Dermis blood vessel endothelial cell (primary cell): ENCODE data around the gene DUSP9. TPM values are rescaled to one million over a fixed set of nuclear protein-coding genes. Genes with fewer than 3 reads are reported as not detected.
"Not testable (repeated sequence)": the region's sequence is repeated elsewhere in the genome, so short reads cannot be mapped to it uniquely, and the experiment has no call there.

Experiments used
- DNase-seq: peaks from one replicate; pipeline ENCODE4 v3.0.0; 2010
- total RNA-seq: library from RNA; depleted of rRNA; stranded (reverse); fragments of >200 nt; gene quantifications from 2 replicates; pipeline ENCODE4 v1.2.3, GENCODE V29; 2014

DUSP9 gene
- total RNA-seq, 1 donor from 2014 or later, result 0.17 TPM

DNA sequence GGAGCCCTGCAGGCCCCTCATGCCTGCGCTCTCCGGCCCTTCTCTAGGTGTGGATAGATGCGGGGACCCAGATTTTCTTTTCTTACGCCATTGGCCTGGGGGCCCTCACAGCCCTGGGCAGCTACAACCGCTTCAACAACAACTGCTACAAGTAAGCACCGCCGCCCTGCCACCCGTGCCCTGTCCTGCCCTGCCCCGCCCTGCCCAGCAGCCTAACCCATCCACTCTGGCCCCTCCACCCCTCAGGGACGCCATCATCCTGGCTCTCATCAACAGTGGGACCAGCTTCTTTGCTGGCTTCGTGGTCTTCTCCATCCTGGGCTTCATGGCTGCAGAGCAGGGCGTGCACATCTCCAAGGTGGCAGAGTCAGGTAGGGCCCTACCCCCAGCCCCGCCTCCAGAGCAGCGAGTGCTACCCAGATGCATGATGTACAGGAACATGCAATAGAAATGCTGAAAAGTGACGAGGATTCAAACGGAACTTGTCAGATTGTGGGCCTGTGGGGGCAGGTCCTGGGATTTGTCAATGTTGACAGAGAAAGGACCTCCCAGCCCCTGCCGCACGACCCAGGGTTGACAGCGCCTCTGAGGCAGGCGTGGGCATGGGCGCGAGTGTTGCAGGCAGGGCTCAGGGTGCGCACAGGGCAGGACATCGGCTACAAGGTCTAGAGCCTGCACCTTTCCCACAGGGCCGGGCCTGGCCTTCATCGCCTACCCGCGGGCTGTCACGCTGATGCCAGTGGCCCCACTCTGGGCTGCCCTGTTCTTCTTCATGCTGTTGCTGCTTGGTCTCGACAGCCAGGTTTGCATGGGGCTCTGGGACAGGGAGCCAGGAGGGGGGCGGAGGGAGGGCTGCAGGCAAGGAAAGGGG is 46.4 kb downstream of the DUSP9 start:
- no peak for DNase-seq

DNA sequence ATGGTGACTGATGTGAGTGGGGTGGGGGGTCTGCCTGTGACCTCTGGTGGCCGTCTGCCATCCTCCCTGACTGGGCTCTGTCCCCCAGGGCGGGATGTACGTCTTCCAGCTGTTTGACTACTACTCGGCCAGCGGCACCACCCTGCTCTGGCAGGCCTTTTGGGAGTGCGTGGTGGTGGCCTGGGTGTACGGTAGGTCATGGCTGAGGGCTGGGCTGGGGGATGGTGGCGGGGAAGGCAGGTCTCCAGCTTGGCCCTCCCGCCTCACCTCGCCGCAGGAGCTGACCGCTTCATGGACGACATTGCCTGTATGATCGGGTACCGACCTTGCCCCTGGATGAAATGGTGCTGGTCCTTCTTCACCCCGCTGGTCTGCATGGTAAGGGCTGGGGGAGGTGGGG is 47.3 kb downstream of the DUSP9 start:
- DNase-seq, result not testable (repeated sequence)

DNA sequence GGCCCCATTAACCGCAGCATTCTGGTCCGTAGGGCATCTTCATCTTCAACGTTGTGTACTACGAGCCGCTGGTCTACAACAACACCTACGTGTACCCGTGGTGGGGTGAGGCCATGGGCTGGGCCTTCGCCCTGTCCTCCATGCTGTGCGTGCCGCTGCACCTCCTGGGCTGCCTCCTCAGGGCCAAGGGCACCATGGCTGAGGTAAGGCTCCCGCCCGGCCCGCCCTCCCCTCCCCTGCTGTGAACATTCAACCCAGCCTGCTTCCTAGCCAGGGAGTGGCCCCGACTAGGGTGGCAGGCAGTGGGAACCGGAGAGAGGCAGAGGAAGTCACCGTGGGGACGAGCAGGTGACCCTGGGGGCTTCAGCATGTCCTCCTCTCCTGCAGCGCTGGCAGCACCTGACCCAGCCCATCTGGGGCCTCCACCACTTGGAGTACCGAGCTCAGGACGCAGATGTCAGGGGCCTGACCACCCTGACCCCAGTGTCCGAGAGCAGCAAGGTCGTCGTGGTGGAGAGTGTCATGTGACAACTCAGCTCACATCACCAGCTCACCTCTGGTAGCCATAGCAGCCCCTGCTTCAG is 47.8 kb downstream of the DUSP9 start:
- DNase-seq, result no peak

DNA sequence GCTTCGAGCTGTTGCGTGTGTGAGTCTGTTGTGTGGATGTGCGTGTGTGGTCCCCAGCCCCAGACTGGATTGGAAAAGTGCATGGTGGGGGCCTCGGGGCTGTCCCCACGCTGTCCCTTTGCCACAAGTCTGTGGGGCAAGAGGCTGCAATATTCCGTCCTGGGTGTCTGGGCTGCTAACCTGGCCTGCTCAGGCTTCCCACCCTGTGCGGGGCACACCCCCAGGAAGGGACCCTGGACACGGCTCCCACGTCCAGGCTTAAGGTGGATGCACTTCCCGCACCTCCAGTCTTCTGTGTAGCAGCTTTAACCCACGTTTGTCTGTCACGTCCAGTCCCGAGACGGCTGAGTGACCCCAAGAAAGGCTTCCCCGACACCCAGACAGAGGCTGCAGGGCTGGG is 49.1 kb downstream of the DUSP9 start:
- no peak for DNase-seq

DNA sequence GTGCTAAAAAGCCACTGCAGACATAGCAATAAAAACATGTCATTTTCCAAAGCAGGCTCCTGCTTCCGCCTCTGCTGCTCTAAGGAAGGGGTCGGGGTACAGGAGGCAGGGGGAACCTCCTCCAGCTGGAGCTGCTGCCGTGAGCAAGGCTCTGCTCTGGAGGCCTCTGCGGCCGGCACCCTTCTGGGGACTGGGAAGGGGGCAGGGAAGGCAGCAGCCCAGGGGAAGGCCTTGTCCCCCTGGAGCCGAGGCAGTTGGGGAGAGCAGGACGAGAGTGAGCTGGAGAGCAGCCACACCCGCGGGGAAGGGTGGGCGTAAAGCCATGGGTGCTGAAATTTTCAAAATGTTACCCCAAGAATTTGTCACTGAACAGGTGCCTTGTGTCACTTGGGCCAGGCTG is 49.5 kb downstream of the DUSP9 start:
- DNase-seq, result not testable (repeated sequence)

DNA sequence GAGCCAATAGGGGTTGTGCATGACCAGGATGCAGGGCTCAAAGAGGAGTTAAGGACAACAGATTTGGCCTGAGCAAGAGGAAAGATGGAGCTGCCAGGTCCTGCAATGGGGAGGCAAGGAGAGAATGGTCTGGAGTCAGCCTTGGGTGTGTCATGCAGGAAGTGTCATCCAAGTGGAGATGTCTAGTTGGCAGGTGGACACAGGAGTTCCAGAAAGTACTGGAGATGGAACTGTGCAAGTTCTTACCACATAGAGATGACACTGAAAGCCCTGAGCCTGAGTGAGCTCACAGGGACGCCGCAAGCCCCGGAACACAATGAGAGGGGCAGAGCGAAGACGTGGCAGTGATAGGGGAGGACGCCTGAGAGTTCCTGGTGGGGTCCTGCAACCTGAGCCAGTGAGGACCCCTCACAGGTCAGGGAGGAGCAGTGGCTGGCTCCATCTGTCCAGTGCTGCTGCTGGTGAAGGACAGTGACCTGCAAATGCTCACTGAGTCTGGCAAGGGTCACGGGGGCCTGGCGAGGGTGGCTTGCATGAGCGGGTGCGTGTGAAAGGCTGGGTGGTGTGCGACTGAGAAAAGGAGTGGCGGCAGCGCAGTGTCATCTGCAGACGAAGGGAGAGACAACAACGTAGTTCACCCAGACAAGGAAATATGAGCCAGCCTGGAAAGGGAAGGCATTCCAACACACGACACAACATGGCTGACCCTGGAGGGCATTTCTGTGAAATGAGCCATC is 50.2 kb downstream of the DUSP9 start:
- DNase-seq, result not testable (repeated sequence)

DNA sequence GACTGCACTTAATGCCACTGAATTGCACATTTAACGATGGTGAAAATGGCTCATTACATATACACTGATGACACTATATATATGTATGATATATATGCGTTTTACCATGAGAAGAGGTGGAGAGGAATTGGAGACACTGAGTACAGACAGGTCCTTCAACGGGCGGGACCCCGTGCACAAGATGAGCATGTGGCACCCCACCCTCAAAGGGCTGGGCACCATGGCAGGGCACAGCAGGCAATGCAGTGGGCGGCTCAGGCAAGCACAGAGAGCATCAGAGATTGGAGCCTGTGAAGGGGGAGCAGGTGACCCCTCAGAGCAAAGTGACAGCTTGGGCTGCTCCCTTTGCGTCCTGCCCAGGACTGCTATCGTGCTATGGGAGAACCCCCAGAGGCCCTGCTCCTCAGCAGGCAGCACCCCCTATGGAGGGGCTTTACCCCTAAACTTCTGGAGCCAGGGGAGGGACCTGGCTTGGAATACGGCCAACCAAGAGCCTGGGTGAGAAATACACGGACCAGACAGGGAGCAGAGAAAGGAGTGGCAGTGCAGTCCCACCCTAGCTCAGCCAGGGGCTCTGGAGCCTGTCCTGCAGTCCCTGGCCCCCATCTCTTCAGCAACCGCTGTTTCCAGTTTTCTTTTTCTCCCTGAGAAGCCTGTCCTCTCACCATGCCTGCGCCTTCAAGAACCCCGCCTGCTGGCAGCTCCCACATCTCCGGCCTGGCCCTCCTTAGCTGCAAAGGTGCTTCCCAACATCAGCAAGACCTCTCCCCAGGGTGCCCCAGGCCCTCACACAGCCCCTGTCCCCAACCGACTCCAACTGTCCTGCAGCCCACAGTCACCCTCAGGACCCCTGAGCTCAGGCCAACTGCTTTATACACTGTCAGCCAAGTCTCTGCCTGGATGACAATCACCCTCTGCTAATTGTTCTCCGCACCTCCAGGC is 51.2 kb downstream of the DUSP9 start:
- DNase-seq, result no peak

DNA sequence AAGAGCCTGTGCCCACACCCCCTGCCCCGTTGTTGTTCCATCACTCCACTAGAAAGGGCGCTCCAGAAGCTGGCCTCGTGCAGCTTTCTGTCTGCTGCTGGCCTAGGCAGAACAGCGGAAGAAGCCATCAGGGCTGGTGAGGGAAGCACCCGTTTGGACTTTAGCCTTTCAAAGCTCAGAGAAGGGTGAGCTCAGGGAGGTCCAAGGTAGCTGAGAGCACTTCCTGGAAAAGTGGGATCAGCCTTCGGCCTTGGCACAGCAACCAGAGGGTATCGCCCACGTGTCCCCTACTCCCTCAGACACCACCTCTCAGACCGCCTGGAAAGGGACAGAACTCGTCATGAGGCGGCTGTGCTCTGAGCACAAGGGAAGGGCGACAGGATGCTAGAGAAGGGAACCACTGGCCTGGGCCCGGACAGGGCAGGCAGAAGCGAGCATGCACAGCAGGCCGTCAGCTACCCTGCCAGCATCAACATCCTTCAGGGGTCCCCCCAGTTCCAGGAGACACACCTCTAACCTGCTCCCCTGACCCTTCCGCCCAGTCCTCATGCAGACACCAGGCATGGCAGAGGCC is 52.3 kb downstream of the DUSP9 start:
- DNase-seq, result not testable (repeated sequence)

DNA sequence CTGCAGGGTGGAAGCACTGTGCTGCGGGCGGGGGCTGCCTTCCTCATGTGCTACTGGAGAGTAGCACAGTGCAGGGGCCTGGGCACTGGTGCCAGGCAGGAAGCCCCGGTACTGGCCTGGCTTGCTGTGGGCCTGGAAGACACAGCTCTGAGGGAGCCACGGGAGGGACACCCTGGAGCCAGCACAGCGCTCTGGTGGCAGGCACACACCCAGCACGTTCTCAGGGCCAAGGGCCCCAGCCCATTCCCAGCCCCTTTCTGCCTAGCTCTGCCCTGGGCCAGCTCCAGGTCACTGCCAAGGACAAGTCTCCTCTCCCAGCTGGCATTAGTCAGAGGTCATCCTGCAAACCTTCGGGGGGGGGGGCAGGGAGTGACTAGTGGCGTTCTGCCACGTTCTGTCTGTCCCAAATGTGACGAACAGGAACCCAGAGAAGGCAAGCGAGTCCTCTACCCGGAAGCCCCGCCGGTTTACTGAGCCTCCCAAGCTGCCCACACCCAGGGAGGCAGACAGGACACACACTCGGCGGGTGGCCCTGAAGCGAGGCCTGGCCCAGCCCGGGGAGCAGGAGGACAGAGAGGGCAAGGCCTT is 52.9 kb downstream of the DUSP9 start:
- DNase-seq, result not testable (repeated sequence)

DNA sequence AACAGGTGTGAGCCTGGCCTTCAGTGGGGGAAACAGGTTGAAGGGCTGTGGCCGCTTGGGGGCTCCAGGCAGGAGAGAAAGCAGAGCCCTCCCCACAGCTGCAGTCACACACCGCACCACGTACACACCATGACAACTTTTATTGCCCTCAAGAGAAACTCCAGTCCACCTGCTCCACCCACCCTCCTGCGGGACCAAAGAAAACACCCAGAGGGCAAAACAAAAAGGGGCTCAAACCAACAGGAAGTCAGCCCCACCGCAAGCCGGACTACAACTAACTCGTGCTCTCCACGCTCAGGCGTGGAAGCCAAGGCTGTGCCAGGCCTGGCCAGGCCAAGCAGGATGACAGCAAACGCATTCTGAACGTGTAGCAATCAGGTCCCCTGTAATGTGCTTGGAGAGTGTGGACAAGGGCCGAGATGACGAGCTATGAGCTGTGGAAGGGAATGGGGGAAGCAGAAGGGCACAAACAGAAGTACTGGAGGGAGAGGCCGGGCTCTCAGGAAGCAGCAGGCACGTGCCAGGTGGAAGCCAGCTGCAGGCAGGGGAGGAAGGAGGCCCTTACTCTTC is 53.5 kb downstream of the DUSP9 start:
- no peak for DNase-seq

Other genes with a start within 250 kb of the DUSP9 start
- not detected in 2 replicates for gene PNMA6E, start 245.9 kb upstream of the DUSP9 start, total RNA-seq
- gene ZFP92, start 235.7 kb upstream of the DUSP9 start, total RNA-seq, result 0.51 and 0.70 TPM in 2 replicates
- gene TREX2, start 201.1 kb upstream of the DUSP9 start, total RNA-seq, result 0.19 and 4.1 TPM in 2 replicates
- 14.5 and 21.5 TPM in 2 replicates for gene HAUS7, start 176.6 kb upstream of the DUSP9 start, total RNA-seq
- gene BGN, start 152.2 kb upstream of the DUSP9 start, total RNA-seq, result 27.4 and 53.9 TPM in 2 replicates
- gene ATP2B3, start 129.6 kb upstream of the DUSP9 start, total RNA-seq, result under 0.01 TPM in 1 of 2 replicates, not detected in the other
- gene CCNQ, start 48.1 kb upstream of the DUSP9 start, total RNA-seq, result 27.0 and 42.4 TPM in 2 replicates
- gene PNCK, start 26.6 kb downstream of the DUSP9 start, total RNA-seq, result not detected in 2 replicates
- gene SLC6A8, start 40.7 kb downstream of the DUSP9 start, total RNA-seq, result 3.3 and 4.6 TPM in 2 replicates
- 303 and 321 TPM in 2 replicates for gene BCAP31, start 77.2 kb downstream of the DUSP9 start, total RNA-seq
- gene ABCD1, start 77.7 kb downstream of the DUSP9 start, total RNA-seq, result 10.0 and 16.6 TPM in 2 replicates
- 5.1 and 14.1 TPM in 2 replicates for gene PLXNB3, start 117.0 kb downstream of the DUSP9 start, total RNA-seq
- gene SRPK3, start 133.8 kb downstream of the DUSP9 start, total RNA-seq, result under 0.01 and 0.05 TPM in 2 replicates
- 35.1 and 63.9 TPM in 2 replicates for gene IDH3G, start 147.2 kb downstream of the DUSP9 start, total RNA-seq
- gene SSR4, start 147.5 kb downstream of the DUSP9 start, total RNA-seq, result 75.9 and 143 TPM in 2 replicates
- gene PDZD4, start 183.3 kb downstream of the DUSP9 start, total RNA-seq, result 0.23 and 0.68 TPM in 2 replicates
- gene L1CAM, start 239.0 kb downstream of the DUSP9 start, total RNA-seq, result 1.1 and 2.4 TPM in 2 replicates